Measurements from ENCODE around the gene ZNF277. TPM values are rescaled to one million over a fixed set of nuclear protein-coding genes. Genes with fewer than 3 reads are reported as not detected.

The ZNF277 gene
- total RNA-seq, 4 donors from 2014 or later: 19.2 to 45.6 (median 32.8) TPM

DNA sequence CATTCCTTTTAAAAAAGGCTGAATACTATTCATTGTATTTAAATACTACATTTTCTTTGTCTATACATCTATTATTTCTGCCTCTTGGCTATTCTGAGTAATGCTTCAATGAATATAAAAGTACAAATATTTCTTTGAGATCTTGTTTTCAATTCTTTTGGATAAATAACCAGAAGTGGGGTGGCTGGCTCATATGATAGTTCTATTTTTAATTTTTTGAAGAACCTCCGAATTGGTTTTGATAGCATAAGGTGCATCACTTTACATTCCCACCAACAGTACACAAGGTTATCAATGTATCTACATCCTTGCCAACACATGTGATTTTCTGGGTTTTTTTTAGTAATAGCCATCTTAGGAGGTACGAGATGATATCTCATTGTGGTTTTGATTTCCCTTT lies 72.5 kb downstream of the ZNF277 start:
- DNase-seq (ENCODE audit: low spot score in 2 of 2): no peak
- 87 to 92% methylated on average over 2 of the region's 2 CpGs for WGBS, 2 donors
- TF ChIP-seq POLR2A (IDR thresholded peaks at IDR 0.05): no peak
- TF ChIP-seq, protein P1, sequence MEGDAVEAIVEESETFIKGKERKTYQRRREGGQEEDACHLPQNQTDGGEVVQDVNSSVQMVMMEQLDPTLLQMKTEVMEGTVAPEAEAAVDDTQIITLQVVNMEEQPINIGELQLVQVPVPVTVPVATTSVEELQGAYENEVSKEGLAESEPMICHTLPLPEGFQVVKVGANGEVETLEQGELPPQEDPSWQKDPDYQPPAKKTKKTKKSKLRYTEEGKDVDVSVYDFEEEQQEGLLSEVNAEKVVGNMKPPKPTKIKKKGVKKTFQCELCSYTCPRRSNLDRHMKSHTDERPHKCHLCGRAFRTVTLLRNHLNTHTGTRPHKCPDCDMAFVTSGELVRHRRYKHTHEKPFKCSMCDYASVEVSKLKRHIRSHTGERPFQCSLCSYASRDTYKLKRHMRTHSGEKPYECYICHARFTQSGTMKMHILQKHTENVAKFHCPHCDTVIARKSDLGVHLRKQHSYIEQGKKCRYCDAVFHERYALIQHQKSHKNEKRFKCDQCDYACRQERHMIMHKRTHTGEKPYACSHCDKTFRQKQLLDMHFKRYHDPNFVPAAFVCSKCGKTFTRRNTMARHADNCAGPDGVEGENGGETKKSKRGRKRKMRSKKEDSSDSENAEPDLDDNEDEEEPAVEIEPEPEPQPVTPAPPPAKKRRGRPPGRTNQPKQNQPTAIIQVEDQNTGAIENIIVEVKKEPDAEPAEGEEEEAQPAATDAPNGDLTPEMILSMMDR (IDR thresholded peaks at IDR 0.05): no peak
- intact Hi-C loops (cut with DNase I; ENCODE audit: low total_unique reads): no loop called here
- H3K4me3 ChIP-seq (ENCODE audit: low read depth, poor library complexity, severe bottlenecking): no peak overlapping the region

DNA sequence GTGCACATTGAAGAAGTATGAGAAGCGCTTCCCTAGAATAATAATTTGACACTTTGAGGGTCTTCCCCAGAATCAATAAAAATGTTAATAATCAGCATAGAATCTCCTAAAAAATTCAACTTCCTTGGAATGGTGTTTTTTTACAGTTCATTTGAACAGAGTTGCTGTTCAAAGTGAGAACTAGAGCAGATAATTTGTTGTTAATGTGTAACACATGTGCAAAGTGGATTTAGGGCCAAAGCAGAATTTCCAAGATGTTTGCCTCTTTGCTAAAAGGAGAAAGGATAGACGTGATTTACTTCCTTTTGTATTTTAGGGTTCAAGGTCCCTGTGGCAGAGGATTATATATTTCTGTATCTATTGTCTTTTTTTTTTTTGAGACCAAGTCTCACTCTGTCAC lies 73.8 kb downstream of the ZNF277 start:
- intact Hi-C loops (cut with DNase I; ENCODE audit: low total_unique reads): no loop called here
- H3K4me3 ChIP-seq (ENCODE audit: low read depth, poor library complexity, severe bottlenecking): no peak overlapping the region
- no peak for DNase-seq (ENCODE audit: low spot score in 2 of 2)
- 69 to 75% methylated on average over 2 of the region's 2 CpGs for WGBS, 2 donors
- TF ChIP-seq, protein P1 (IDR thresholded peaks at IDR 0.05): no peak
- no peak for TF ChIP-seq POLR2A (IDR thresholded peaks at IDR 0.05)

DNA sequence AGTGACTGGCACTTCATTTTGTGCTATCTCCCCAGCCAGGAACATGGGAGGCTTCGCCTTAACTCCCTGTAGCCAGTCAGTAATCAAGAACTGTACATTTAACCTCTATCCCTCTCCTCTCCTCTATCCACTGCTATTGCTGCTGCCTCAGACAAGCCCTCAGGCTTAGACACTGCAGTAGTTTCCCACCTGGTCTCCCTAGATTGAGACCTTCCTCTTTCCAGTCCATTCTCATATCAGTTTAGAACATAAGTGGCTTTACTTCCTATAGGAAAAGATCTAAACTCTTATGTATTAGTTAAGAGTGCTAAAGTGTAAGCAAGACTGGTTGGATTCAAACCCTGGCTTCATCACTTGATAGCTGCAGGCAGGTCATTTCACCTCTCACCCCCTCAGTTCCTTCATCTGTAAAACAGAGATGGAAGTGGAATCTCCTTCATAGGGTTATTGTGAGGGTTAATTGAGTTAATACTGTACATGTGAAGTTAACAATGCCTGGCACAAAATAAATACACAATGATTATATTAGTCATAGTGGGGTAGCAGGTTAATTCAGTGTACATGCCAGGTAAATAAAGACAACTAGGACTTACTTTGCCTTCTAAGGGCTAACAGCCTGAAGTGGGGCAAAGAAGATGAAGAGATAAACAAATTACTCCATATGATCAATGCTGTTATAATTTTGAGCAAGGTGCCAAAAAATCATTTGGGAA lies 76.1 kb downstream of the ZNF277 start:
- WGBS, 2 donors: 84 to 85% methylated on average over 1 of the region's 1 CpG
- TF ChIP-seq POLR2A (IDR thresholded peaks at IDR 0.05): no peak
- TF ChIP-seq, protein P1 (IDR thresholded peaks at IDR 0.05): no peak
- DNase-seq (ENCODE audit: low spot score in 2 of 2): no peak
- intact Hi-C loops (cut with DNase I; ENCODE audit: low total_unique reads): no loop called here
- H3K4me3 ChIP-seq (ENCODE audit: low read depth, poor library complexity, severe bottlenecking): no peak overlapping the region

DNA sequence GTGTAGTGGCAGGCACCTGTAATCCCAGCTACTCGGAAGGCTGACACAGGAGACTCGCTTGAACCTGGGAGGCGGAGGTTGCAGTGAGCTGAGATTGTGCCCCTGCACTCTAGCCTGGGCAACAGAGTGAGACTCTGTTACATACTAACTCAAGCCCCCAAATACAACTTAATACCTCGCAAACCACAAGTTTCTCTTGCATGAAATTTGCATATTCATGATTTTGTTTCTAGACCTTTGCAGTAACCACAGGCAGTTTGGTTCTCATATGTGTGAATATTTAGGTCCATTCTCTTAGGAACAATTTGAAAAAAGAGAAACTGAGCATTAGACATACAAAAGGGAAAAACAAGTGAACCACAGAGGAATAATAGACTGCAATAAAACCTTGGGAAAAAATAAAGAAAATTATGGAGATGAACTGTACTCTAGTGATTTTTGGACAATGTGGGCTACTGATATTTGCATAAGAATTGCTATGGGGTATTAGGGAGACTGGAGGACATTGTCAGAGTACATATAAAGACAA lies 77.0 kb downstream of the ZNF277 start:
- H3K4me3 ChIP-seq (ENCODE audit: low read depth, poor library complexity, severe bottlenecking): no peak overlapping the region
- intact Hi-C loops (cut with DNase I; ENCODE audit: low total_unique reads): no loop called here
- no peak for DNase-seq (ENCODE audit: low spot score in 2 of 2)
- WGBS, 2 donors: 95 to 98% methylated on average over 4 of the region's 4 CpGs
- no peak for TF ChIP-seq POLR2A (IDR thresholded peaks at IDR 0.05)
- TF ChIP-seq, protein P1 (IDR thresholded peaks at IDR 0.05): no peak

DNA sequence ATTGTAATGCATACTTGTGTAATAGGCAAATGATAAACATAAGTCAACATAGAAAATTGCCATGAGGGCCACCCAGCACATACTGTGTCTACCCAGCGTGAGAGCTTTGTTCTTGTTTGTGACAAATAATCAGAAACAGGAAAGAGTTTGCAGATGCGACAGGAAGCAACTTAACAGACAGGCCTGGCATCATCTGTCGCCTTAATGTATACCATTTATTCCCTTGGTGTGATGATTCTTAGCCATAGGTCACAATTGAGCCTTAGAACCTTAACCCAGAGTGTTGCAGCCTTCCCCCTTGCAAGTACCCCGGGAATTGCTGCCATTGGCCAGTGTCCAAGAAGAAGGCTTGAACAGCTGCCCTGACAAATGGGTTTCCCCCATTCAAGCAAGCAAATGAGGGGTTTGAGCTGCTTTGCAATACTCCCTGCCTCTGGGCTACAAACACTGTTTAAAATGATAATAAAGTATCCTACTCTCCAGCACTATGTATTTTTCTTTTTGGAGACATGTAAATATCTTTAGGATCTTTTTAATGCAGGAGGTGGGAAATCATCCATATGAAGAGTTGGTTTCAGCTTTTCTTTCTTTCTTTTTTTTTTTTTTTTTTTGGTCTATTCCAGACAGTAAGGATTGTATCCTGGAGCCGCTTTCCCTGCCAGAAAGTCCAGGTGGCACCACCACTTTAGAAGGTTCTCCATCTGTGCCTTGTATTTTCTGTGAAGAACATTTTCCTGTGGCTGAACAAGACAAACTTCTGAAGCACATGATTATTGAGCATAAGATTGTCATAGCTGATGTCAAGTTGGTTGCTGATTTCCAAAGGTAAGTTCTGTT lies 80.0 kb downstream of the ZNF277 start:
- no peak for DNase-seq (ENCODE audit: low spot score in 2 of 2)
- no peak overlapping the region for H3K4me3 ChIP-seq (ENCODE audit: low read depth, poor library complexity, severe bottlenecking)
- TF ChIP-seq, protein P1 (IDR thresholded peaks at IDR 0.05): no peak
- no peak for TF ChIP-seq POLR2A (IDR thresholded peaks at IDR 0.05)
- intact Hi-C loops (cut with DNase I; ENCODE audit: low total_unique reads): no loop called here
- 57 to 62% methylated on average over 5 of the region's 5 CpGs for WGBS, 2 donors
